Tibial nerve (tissue), 3 donors: ENCODE measurements around the gene YDJC.

Experiments
- POLR2A ChIP-seq, 2 donors: fragments of 450-650 bp; IDR thresholded peaks; one replicate each; pipeline ENCODE4 v1.6.1; 2017; ENCODE audit warnings: antibody characterized with exemption in 2 of 2, mild to moderate bottlenecking in 2 of 2, moderate library complexity in 2 of 2
- TF ChIP-seq, protein P1 (sequence below), 5 experiments: fragments of 200-600 bp in 3 of 5; fragments of 450-650 bp in 2 of 5; sonication (generic) in 3 of 5; IDR thresholded peaks; one replicate each; pipeline ENCODE4 v1.5.1; 2016 to 2019; ENCODE audit warnings: antibody characterized with exemption in 5 of 5, mild to moderate bottlenecking in 3 of 5, moderate library complexity in 2 of 5

GRCh38 chr22:21634844-21635243 lies 5.0 kb upstream of the YDJC start:
- TF ChIP-seq, protein P1, sequence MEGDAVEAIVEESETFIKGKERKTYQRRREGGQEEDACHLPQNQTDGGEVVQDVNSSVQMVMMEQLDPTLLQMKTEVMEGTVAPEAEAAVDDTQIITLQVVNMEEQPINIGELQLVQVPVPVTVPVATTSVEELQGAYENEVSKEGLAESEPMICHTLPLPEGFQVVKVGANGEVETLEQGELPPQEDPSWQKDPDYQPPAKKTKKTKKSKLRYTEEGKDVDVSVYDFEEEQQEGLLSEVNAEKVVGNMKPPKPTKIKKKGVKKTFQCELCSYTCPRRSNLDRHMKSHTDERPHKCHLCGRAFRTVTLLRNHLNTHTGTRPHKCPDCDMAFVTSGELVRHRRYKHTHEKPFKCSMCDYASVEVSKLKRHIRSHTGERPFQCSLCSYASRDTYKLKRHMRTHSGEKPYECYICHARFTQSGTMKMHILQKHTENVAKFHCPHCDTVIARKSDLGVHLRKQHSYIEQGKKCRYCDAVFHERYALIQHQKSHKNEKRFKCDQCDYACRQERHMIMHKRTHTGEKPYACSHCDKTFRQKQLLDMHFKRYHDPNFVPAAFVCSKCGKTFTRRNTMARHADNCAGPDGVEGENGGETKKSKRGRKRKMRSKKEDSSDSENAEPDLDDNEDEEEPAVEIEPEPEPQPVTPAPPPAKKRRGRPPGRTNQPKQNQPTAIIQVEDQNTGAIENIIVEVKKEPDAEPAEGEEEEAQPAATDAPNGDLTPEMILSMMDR (IDR thresholded peaks at IDR 0.05): no peak
- TF ChIP-seq POLR2A (IDR thresholded peaks at IDR 0.05): no peak
